Cardiac fibroblast (primary cell): ENCODE measurements around the gene PITX1.

Experiments used
- DNase-seq, 2 donors: peaks; one replicate each; pipeline versions ENCODE4 v3.0.0 to v3.0.0-alpha.2; 2010; ENCODE audit warnings: low read depth in 2 of 2
- H3K4me3 ChIP-seq, 2 donors: replicated peaks in 1 of 2; 1 replicate in 1 of 2; 2 replicates in 1 of 2; pipeline ENCODE4 v1.5.1; 2011; ENCODE audit warnings: low read depth in 2 of 2, low read length in 2 of 2, mild to moderate bottlenecking in 2 of 2, moderate library complexity in 1 of 2
- CTCF ChIP-seq: IDR thresholded peaks from one replicate; pipeline ENCODE4 v1.5.1; 2011; ENCODE audit warnings: low read depth, mild to moderate bottlenecking, low read length, inconsistent platforms

The PITX1 gene

GRCh38 chr5:135012033-135012588, 21.9 kb downstream of the PITX1 start:
- DNase-seq, result no peak
- no peak for TF ChIP-seq CTCF
- H3K4me3 ChIP-seq, result no peak overlapping the region

- no peak for DNase-seq
- TF ChIP-seq CTCF, result no peak
- H3K4me3 ChIP-seq, result no peak overlapping the region
Observed at GRCh38 chr5:135011355-135012032, 22.5 kb downstream of the PITX1 start.

- DNase-seq, result no peak
- no peak overlapping the region for H3K4me3 ChIP-seq
- no peak for TF ChIP-seq CTCF
Observed at GRCh38 chr5:135010502-135011354, 23.3 kb downstream of the PITX1 start.

- no peak for DNase-seq
- no peak for TF ChIP-seq CTCF
- no peak overlapping the region for H3K4me3 ChIP-seq
Observed at GRCh38 chr5:135009736-135010501, 24.1 kb downstream of the PITX1 start.

GRCh38 chr5:135008981-135009735, 24.9 kb downstream of the PITX1 start:
- no peak for TF ChIP-seq CTCF
- no peak for DNase-seq
- H3K4me3 ChIP-seq, result no peak overlapping the region

GRCh38 chr5:135008556-135008955, 25.5 kb downstream of the PITX1 start:
- H3K4me3 ChIP-seq, result no peak overlapping the region
- no peak for DNase-seq
- TF ChIP-seq CTCF, result no peak
